GM12873 (cell line): ENCODE data around the gene POLR1G.

Source experiments
- TF ChIP-seq, protein P1 (sequence below): IDR thresholded peaks from 2 replicates; pipeline ENCODE4 v1.5.1; 2012; ENCODE audit warnings: low read depth, mild to moderate bottlenecking, moderate library complexity, low read length, control low read depth; ENCODE audit not compliant: insufficient read depth; ENCODE audit errors: missing control alignments

POLR1G gene

DNA sequence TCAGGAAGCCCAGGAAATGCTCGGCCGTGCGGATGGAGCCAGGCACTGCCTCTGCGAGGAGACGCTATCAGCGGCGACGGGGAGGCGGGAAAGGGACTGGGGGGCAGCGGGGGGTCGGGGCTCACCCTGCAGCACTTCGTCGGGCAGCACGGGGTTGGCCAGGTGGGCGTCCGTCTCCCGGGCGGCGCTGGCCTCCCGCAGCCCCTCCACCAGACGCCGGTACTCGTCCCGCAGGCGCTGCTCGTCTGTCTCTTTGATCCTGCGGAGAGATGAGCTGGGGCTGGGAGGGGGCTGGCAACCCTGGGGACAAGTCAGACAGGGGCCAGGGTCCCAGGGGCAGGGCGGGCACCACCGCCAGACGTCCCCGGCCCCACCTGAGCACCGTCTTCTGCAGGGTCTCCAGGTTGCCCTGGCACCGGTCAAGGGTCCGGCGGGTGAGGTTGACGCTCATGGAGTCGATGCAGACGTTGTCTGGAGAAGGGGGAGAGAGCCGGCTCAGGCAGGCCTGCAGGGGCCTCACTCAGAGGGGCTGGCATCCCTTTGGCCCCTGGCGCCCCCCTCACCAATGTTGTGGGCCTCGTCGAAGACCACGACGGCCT, 42.5 kb upstream of the POLR1G start:
- TF ChIP-seq, protein P1, sequence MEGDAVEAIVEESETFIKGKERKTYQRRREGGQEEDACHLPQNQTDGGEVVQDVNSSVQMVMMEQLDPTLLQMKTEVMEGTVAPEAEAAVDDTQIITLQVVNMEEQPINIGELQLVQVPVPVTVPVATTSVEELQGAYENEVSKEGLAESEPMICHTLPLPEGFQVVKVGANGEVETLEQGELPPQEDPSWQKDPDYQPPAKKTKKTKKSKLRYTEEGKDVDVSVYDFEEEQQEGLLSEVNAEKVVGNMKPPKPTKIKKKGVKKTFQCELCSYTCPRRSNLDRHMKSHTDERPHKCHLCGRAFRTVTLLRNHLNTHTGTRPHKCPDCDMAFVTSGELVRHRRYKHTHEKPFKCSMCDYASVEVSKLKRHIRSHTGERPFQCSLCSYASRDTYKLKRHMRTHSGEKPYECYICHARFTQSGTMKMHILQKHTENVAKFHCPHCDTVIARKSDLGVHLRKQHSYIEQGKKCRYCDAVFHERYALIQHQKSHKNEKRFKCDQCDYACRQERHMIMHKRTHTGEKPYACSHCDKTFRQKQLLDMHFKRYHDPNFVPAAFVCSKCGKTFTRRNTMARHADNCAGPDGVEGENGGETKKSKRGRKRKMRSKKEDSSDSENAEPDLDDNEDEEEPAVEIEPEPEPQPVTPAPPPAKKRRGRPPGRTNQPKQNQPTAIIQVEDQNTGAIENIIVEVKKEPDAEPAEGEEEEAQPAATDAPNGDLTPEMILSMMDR = no peak

DNA sequence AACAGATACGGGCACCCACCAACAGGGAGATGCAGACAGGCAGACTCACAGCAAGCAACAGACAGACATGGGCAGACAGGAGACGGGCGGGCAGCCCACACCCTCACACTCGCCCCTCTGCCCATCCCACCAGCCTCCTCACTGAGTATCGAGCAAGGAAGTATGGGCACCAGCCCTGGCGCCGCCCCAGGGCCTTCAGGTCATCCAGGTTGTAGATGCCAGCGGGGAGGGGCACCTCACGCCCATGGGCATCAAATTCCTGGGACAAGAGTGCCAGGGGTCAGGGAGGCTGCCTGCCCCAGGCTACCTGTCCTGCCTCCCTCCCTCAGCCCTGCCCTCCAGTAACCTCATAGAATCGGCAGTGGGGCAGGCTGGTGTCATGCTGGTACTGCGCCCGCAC, 41.7 kb upstream of the POLR1G start:
- TF ChIP-seq, protein P1 = no peak

GRCh38 chr19:45368127-45368526, 38.3 kb upstream of the POLR1G start:
- TF ChIP-seq, protein P1 = no peak

GRCh38 chr19:45368737-45369340, 37.6 kb upstream of the POLR1G start:
- TF ChIP-seq, protein P1 = no peak

GRCh38 chr19:45370410-45371204, 35.8 kb upstream of the POLR1G start, which contains the start of gene ERCC2:
ERCC2 (minus strand) TSS chr19:45370573; CDS start chr19:45370540, 33 bp downstream.
- TF ChIP-seq, protein P1 = no peak

DNA sequence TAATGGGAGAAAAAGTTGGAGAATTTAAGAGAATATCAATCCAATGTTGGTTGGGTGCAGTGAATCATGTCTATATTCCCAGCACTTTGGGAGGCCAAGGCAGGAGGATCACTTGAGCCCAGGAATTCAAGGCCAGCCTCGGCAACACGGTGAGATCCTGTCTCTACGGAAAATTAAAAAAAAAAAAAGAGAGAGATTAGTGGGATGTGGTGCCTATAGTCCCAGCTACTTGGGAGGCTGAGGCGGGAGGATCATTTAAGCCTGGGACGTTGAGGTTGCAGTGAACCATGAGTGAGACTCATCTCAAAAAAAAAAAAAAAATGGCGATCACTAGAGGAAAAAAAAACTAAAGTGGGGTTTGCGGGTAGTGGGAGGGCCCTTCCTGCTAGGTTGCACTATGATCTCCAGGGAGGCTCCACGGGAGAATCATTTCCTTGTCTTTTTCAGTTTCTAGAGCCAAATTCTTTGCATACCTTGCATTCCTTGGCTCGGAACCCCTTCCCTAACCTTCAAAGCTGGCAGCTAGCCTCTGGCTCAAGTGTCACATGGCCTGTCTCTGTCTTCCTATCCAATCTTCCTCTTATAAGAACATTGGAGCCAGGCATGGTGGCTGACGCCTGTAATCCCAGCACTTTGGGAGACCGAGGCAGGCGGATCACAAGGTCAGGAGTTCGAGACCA, 30.3 kb upstream of the POLR1G start:
- TF ChIP-seq, protein P1 = no peak

DNA sequence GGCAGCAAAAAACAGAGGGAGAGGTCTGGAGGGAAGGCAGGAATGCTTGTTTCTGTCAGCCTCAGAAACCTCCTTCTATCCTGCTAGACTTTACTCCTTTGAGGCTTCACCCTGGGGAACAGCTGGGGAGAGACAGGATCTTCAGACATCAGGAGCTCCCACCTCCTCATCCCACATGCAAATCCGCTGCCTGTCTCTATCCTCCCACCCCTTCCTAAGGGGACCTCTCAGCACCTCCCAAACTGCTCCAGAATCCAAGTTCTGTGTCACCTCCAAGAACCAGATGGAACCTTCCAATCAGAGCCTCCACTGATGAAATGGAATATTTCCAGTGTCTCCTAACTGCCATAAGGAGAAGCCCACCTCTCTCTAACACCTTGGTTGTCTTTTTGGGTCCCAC, 26.3 kb upstream of the POLR1G start:
- TF ChIP-seq, protein P1 = no peak
